ENCODE data around the gene PTPRT. TPM values are rescaled to one million over a fixed set of nuclear protein-coding genes. Genes with fewer than 3 reads are reported as not detected.

Gene PTPRT
- total RNA-seq, 2 experiments from 2014 or later, result not detected

DNA sequence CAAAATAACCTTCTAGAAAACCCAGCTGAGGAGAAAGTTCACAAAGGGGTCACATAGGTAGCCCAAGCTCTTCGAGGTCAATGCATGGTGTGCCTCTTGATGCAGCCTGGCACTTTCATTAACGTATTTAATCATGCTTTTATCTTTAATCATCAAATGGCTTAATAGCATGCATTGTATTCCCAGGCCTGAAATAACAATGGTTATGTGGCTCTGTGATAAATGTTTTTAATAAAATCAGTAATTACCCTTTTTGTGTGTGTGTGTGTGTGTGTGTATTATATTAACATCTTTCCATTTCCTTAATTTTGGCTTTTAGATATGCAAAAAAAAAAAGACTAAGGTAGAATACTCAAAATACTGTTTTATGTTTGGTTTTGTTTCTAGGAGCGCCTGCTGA is 681.8 kb downstream of the PTPRT start:
- POLR2A ChIA-PET, result no interaction called here

DNA sequence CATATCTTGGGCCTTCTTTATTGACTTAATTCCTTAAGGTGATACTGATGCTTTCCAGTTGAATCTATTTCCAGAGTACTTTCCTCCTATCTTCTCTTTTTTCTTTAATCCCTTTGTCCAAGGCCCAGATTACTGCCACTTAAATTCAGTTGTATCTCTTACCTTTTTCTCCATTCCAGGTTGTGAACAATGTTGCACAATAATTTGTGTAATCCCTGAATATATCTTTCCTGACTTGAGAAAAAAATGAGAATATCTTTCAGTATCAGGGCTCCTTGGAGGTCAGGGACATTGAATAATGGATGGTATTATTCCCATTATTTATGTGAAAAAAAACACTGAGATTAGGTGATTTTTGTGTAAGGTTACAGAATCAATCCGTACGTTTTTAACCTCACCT is 683.3 kb downstream of the PTPRT start:
- H3K4me3 Mint-ChIP-seq, result no peak overlapping the region
- POLR2A ChIA-PET, result no interaction called here
- ATAC-seq (ENCODE audit: low read depth) (no peak), DNase-seq (no peak)
- no peaks in the 10 kb centered on the region for H3K9me3 Mint-ChIP-seq
- H3K27ac Mint-ChIP-seq, result no peak overlapping the region
- no peaks in the 10 kb centered on the region for H3K36me3 Mint-ChIP-seq
- H3K27me3 Mint-ChIP-seq, result no peaks in the 10 kb centered on the region
- no peaks in the 10 kb centered on the region for H3K4me1 Mint-ChIP-seq

More for the DNA sequence above, 681.8 kb downstream of the PTPRT start:
- no peak for DNase-seq
- no peaks in the 10 kb centered on the region for H3K36me3 Mint-ChIP-seq
- H3K4me3 Mint-ChIP-seq, result no peak overlapping the region
- H3K9me3 Mint-ChIP-seq, result no peaks in the 10 kb centered on the region
- no peak for ATAC-seq (ENCODE audit: low read depth)
- no peaks in the 10 kb centered on the region for H3K27me3 Mint-ChIP-seq
- no peak overlapping the region for H3K27ac Mint-ChIP-seq
- H3K4me1 Mint-ChIP-seq, result no peaks in the 10 kb centered on the region

DNA sequence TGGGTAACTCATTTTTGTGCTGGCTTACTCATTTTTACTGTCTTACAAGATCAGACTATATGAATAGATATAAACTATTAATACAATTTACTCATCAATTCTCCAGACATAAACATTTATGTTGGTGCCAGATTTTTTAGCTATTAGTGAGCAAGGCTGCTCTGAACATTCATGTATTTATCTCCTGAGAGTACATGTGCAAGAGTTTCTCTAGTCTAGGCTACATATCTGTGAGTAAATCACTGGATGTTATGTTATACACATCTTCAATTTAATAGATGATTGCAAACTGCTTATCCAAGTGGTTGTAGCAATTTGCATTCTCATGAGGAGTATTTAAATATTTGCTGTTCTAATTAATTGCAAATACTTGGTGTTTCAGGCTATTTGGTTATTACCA is 687.1 kb downstream of the PTPRT start:
- Mint-ChIP-seq H3K27me3 (no peaks in the 10 kb centered on the region), H3K9me3 (no peaks in the 10 kb centered on the region), H3K4me3 (no peak overlapping the region), H3K4me1 (no peaks in the 10 kb centered on the region), H3K36me3 (no peaks in the 10 kb centered on the region), H3K27ac (no peak overlapping the region)
- no peak for DNase-seq
- no peak for ATAC-seq (ENCODE audit: low read depth)
- POLR2A ChIA-PET, result no interaction called here

DNA sequence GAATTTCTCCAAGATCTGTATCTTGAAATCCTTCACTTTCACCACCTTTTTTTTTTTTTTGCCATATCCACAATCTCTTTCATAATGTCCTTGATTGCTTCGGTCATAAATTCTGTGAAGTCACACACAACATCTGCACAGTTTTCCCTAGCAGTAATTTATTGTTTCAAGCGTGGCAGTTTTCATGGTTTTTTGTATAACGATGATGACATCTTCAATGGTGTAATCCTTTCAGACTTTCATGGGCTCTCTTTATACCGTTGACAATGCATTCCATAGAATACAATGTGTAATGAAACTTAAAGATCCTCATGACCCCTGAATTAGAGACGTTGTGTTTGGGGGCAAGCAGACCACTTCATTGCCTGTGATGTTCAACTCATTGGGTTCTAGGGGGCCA is 693.1 kb downstream of the PTPRT start:
- no peaks in the 10 kb centered on the region for H3K9me3 Mint-ChIP-seq
- H3K27ac Mint-ChIP-seq, result no peak overlapping the region
- no peak for ATAC-seq (ENCODE audit: low read depth)
- no peaks in the 10 kb centered on the region for H3K36me3 Mint-ChIP-seq
- H3K27me3 Mint-ChIP-seq, result no peaks in the 10 kb centered on the region
- POLR2A ChIA-PET, result no interaction called here
- no peak overlapping the region for H3K4me3 Mint-ChIP-seq
- DNase-seq, result no peak
- no peaks in the 10 kb centered on the region for H3K4me1 Mint-ChIP-seq

DNA sequence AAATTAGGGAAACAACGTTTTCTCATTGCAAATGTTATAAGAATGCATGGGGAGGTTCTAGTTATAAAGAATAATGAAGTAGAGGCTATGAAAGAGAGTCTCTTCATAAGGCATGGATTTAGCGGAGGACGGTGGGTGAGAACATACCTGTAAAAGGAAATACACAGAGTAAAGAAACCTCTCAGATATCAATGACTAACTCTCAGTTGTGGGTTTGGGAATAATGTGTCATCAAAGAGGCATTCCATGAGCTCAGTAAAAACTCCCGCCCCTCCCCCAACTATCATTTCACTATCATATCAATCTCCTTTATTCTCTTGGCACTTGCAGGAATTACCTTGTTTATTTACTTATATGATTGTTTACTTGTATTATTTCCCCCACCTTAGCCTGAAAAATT is 695.4 kb downstream of the PTPRT start:
- Mint-ChIP-seq H3K36me3 (no peaks in the 10 kb centered on the region), H3K27me3 (no peaks in the 10 kb centered on the region), H3K27ac (no peak overlapping the region), H3K9me3 (no peaks in the 10 kb centered on the region), H3K4me3 (no peak overlapping the region), H3K4me1 (no peaks in the 10 kb centered on the region)
- POLR2A ChIA-PET, result no interaction called here
- ATAC-seq (ENCODE audit: low read depth) (no peak), DNase-seq (no peak)

DNA sequence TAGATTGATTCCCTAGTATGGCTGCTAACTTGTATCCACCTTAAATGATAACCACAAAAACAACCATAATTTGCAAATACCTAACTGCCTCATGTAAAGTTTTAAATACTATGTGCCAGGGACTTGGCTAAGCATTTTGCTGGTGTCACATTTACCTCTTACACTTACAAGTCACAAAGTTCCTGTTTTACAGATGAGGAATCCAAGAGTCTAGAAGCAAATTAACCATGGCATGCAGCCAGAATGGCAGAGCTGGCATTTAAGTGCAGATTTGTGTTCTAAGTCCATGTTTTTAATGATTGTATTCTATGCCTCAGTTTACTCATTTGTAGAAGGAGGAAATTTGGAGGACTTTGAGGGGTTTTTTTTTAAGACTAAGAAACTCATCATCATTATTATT is 696.7 kb downstream of the PTPRT start:
- Mint-ChIP-seq H3K27ac (no peak overlapping the region), H3K4me1 (no peaks in the 10 kb centered on the region), H3K9me3 (no peaks in the 10 kb centered on the region), H3K27me3 (no peaks in the 10 kb centered on the region), H3K36me3 (no peaks in the 10 kb centered on the region), H3K4me3 (no peak overlapping the region)
- POLR2A ChIA-PET, result no interaction called here
- ATAC-seq (ENCODE audit: low read depth) (no peak), DNase-seq (no peak)

DNA sequence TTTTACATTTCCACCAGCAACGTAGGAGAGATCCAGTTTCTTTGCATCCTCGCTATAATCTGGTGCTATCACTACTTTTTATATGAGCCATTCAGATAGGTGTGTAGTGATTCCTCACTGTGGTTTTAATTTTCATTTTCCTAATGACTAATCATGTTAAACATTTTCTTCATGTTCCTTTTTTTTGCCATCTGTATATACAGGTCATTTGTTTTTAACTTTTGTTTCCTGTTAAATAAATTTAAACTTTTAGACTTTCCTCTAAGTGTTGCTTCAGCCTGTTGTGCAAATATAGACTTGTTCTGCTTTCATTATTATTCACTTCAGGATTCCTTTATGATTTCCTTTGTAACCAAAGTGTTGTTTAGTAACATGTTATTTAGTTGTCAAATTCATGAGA is 697.4 kb downstream of the PTPRT start:
- no peak for DNase-seq
- Mint-ChIP-seq H3K4me1 (no peaks in the 10 kb centered on the region), H3K27me3 (no peaks in the 10 kb centered on the region), H3K27ac (no peak overlapping the region), H3K9me3 (no peaks in the 10 kb centered on the region), H3K36me3 (no peaks in the 10 kb centered on the region), H3K4me3 (no peak overlapping the region)
- ATAC-seq (ENCODE audit: low read depth), result no peak
- POLR2A ChIA-PET, result no interaction called here

DNA sequence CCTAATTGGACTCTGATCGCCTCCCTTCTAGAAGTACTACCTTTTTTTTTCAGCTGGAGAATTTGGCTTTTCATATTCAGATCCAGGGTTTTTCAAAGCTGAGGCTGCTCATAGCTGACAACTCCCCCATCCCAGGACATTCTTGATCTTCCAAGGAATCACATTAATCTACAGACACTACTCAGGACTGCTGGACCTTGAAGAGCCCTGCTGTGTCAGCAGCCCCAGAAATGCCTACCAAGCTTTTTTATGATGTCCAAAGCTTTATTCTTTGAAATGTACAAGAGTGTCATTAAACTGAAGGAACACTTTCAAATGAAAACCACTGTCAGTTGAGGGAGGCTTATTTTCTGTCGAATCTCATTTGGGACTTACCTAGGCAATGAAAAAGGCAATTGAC is 704.1 kb downstream of the PTPRT start:
- Mint-ChIP-seq H3K27me3 (no peaks in the 10 kb centered on the region), H3K27ac (no peak overlapping the region), H3K4me1 (no peaks in the 10 kb centered on the region), H3K4me3 (no peak overlapping the region), H3K36me3 (no peaks in the 10 kb centered on the region), H3K9me3 (peaks cover 4% of the 10 kb centered on the region)
- ATAC-seq (ENCODE audit: low read depth) (no peak), DNase-seq (no peak)
- POLR2A ChIA-PET, result no interaction called here

DNA sequence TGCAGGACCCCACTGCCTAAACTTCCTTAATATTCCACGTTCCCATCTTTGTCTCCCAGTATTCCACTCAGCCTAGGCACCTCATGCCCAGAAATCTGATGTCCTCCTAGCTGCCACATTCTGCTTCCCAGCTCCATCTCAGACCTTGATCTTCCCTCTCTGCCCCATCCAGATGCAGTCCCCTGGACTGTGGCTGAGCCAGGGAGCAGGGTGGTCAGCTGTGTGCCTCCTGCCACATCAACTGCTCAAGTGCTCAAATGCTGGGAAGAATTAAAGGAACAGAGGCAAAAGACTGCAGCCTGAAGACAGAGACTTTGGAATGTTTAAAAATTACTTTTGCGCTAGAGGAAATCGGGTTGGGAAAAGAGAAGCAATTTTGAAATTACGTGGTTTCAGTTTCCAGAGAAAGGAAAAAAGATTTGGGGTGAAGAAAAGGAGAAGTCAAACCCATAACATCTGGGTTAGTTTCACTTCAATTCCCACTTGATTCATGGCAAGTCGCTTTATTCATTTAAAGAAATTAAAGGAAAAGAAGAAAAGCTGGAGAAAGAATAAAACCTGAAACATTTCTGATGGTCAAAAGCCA is 704.8 kb downstream of the PTPRT start:
- Mint-ChIP-seq H3K9me3 (peaks cover 4% of the 10 kb centered on the region), H3K36me3 (no peaks in the 10 kb centered on the region), H3K27ac (no peak overlapping the region), H3K27me3 (no peaks in the 10 kb centered on the region), H3K4me3 (no peak overlapping the region), H3K4me1 (no peaks in the 10 kb centered on the region)
- no peak for ATAC-seq (ENCODE audit: low read depth)
- DNase-seq, result no peak
- POLR2A ChIA-PET, result no interaction called here

DNA sequence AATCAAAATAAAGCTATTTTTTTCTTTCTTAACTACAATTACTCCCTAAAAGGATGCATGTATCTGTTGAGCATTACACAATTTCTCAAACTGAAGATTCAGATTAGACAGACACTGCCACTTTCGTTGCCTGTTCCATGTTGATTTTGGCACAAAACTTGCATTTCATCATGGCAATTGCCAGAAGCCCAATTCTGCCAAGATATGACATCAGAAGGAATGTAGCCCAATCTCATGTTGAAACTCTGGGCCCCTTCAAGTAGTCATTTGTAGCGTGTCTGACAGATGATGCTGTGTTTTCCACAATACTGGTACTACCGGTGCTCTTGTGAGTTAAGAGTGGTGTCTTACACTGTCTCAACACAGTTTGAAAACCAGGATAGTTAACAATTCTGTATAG is 705.4 kb downstream of the PTPRT start:
- Mint-ChIP-seq H3K27me3 (no peaks in the 10 kb centered on the region), H3K4me1 (no peaks in the 10 kb centered on the region), H3K9me3 (peaks cover 4% of the 10 kb centered on the region), H3K4me3 (no peak overlapping the region), H3K36me3 (no peaks in the 10 kb centered on the region), H3K27ac (no peak overlapping the region)
- POLR2A ChIA-PET, result no interaction called here
- ATAC-seq (ENCODE audit: low read depth), result no peak
- no peak for DNase-seq

DNA sequence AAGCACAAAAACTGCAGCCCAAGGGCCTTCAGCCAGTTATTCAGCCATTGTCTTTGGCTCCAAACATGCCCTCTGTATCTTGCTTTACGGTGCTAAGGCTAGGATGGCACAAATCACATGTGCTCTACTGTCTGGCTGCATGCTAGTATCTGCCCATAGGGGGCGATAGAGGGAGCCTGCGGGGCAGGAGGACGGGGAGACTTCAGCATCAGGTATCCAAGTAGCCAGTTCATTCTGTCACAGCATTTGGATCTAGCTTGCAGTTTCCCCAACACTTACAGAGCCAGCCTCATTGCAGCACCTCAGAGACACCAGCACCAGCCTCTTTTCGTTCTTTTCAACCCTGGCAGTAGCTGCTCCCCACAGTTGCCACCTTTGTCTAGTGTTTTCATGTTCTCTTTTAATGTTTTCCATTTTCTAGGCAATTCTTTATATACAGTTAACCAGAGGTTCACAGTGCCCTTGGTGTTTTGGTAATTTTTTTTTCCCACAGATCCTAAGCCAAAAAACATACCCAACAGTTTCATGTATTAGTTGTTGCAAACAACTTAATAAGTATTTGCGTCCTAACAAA is 705.9 kb downstream of the PTPRT start:
- H3K4me3 Mint-ChIP-seq, result no peak overlapping the region
- no peaks in the 10 kb centered on the region for H3K4me1 Mint-ChIP-seq
- H3K36me3 Mint-ChIP-seq, result no peaks in the 10 kb centered on the region
- no peaks in the 10 kb centered on the region for H3K27me3 Mint-ChIP-seq
- peaks cover 4% of the 10 kb centered on the region for H3K9me3 Mint-ChIP-seq
- DNase-seq, result no peak
- no peak for ATAC-seq (ENCODE audit: low read depth)
- H3K27ac Mint-ChIP-seq, result no peak overlapping the region
- POLR2A ChIA-PET, result no interaction called here

DNA sequence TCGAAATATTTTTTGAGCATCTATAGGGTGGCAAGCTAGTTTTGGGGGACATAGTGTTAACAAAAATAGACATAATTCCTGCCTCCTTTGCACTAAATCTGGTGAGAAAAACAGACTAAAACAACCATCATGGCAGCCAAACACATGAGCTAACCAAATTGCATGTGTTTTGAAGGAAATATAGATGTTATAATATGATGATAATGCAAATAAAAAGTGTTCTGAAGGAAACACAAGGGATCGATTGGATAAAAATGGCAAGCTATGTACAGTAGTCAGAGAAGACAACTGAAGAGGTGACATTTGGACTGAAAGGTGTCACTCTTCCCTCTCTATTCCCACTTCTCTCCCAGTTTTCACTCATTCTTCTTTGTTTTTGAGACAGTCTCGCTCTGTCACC is 706.9 kb downstream of the PTPRT start:
- no peaks in the 10 kb centered on the region for H3K4me1 Mint-ChIP-seq
- POLR2A ChIA-PET, result no interaction called here
- DNase-seq (no peak), ATAC-seq (ENCODE audit: low read depth) (no peak)
- H3K9me3 Mint-ChIP-seq, result peaks cover 8% of the 10 kb centered on the region
- H3K4me3 Mint-ChIP-seq, result no peak overlapping the region
- H3K27me3 Mint-ChIP-seq, result no peaks in the 10 kb centered on the region
- H3K36me3 Mint-ChIP-seq, result no peaks in the 10 kb centered on the region
- no peak overlapping the region for H3K27ac Mint-ChIP-seq

DNA sequence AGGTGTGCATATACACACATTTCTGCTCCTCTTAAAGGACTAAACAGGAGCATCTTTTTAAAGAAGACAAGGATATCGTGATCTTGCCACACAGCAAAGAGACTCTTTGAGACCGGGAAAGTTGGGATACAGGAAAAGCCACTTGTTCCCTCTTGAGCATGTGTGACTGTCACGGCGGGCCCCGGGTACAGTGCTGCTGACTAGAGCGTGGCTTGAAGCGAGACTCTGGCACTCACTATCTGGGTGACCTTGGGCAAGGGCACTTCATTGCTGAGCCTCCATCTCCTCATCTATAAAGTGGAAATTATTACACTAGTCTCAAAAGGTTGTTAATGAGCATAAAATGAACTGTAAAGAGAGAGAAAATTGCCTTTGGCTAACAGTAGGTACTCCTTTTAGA is 713.9 kb downstream of the PTPRT start:
- no peak overlapping the region for H3K27ac Mint-ChIP-seq
- H3K4me3 Mint-ChIP-seq, result no peak overlapping the region
- DNase-seq (no peak), ATAC-seq (ENCODE audit: low read depth) (no peak)
- H3K4me1 Mint-ChIP-seq, result no peaks in the 10 kb centered on the region
- peaks cover 6% of the 10 kb centered on the region for H3K9me3 Mint-ChIP-seq
- H3K27me3 Mint-ChIP-seq, result no peaks in the 10 kb centered on the region
- POLR2A ChIA-PET, result no interaction called here
- no peaks in the 10 kb centered on the region for H3K36me3 Mint-ChIP-seq

DNA sequence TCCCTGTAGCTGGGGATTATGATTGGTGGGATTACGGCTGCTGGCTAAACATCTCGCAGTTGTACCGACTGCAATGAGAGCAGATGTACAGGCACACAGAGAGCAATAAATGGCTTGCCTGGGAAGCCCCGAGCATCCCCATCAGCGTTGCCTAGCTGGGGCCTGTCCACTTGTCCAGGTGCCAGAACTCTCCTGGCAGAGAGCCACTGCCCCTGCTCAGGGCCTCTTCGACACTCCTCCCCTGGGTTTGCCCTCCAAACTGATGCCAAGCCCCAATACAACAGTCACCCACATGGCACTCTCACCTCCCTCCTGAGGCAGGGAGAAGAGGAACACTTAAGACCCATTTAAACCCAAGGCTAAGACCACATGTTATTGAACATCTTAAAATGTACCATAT is 715.1 kb downstream of the PTPRT start:
- DNase-seq, result no peak

DNA sequence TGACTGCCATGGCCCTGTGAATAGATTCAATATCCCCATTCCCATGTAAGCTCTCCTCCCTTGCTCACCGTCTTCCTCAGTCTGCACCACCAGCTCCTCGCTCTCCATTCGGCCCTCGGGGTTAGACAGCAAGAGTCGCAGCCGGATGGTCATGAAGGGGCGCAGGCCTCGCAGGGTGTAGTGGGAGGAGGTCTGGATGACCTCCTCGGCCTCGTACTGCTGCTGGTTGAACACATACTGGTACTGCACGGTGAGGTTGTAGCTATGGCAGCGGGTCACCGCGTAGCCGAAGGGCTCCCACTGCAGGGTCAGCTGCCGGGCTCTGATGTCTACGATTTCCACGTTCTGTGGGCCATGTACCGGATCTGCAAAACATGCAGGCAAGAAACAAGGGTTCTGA is 717.5 kb downstream of the PTPRT start:
- POLR2A ChIA-PET, result no interaction called here
- H3K9me3 Mint-ChIP-seq, result peaks cover 1% of the 10 kb centered on the region
- DNase-seq (no peak), ATAC-seq (ENCODE audit: low read depth) (no peak)
- H3K4me1 Mint-ChIP-seq, result no peaks in the 10 kb centered on the region
- H3K36me3 Mint-ChIP-seq, result no peaks in the 10 kb centered on the region
- no peak overlapping the region for H3K4me3 Mint-ChIP-seq
- H3K27me3 Mint-ChIP-seq, result no peaks in the 10 kb centered on the region
- H3K27ac Mint-ChIP-seq, result no peak overlapping the region

More for the DNA sequence above, 715.1 kb downstream of the PTPRT start:
- no peak for ATAC-seq (ENCODE audit: low read depth)
- Mint-ChIP-seq H3K4me3 (no peak overlapping the region), H3K36me3 (no peaks in the 10 kb centered on the region), H3K27me3 (no peaks in the 10 kb centered on the region), H3K9me3 (peaks cover 6% of the 10 kb centered on the region), H3K27ac (no peak overlapping the region), H3K4me1 (no peaks in the 10 kb centered on the region)
- POLR2A ChIA-PET, result no interaction called here

Data from activated naive CD8-positive, alpha-beta T cell treated with anti-CD3 and anti-CD28 coated beads, Interleukin-2, amount 10 ng/mL, durations not matched to agents 7 days and 5 days (primary cell).